Measurements from ENCODE around the gene SLC12A7. TPM values are rescaled to one million over a fixed set of nuclear protein-coding genes. Genes with fewer than 3 reads are reported as not detected.

Gene SLC12A7
- total RNA-seq, 1 experiment from 2014 or later: 30.8 TPM

DNA sequence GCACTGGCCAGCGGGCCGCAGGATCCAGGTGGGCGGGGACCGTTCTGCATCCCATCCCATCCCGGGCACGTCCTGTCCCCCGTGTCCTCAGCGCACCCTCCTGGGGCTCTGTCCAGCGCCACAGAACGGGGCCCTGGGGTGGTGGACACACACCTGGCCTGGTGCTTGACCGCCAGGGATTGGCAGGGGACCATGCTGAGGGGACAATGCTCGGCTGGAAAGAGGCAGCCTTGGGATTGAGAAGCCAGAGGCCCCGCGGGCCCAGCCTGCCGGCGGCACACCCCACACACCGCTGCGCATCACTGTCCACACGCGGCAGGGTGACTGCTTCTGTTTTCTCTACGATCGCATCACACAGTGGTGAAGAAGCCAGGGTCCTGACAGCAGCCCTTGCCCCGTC lies 33.0 kb downstream of the SLC12A7 start:
- no peak overlapping the region for H3K4me2 ChIP-seq (ENCODE audit: insufficient read depth, insufficient read length, low read length)
- no peak overlapping the region for H3T11ph ChIP-seq (ENCODE audit: low read length)
- no peak overlapping the region for H2AK5ac ChIP-seq (ENCODE audit: insufficient read length, low read length)
- H3K23me2 ChIP-seq (ENCODE audit: insufficient read length, low read depth, low read length, poor library complexity, severe bottlenecking): no peaks in the 10 kb centered on the region
- Mint-ChIP-seq H3K27ac (no peak overlapping the region), H3K4me3 (no peak overlapping the region), H3K9me3 (no peaks in the 10 kb centered on the region), H3K4me1 (no peaks in the 10 kb centered on the region), H3K27me3 (ENCODE audit: low read depth) (no peaks in the 10 kb centered on the region), H3K36me3 (ENCODE audit: insufficient read depth in 1 of 3, low read depth in 3 of 3) (peaks cover 8 to 34% (median 26%) of the 10 kb centered on the region in 3 experiments)
- H3K27ac ChIP-seq (ENCODE audit: insufficient read length, low read depth, low read length): no peak overlapping the region
- H2BK12ac ChIP-seq (ENCODE audit: insufficient read length, low read depth, low read length): no peak overlapping the region
- DNase-seq: no peak
- H3K4me1 ChIP-seq (ENCODE audit: insufficient read depth, low read length): no peaks in the 10 kb centered on the region
- WGBS (ENCODE audit: extremely low coverage, insufficient read length, low lambda C conversion rate): no CpG with 5 or more reads among the region's 23 CpGs
- no peak for TF ChIP-seq CTCF (conservative IDR thresholded peaks at IDR 0.05)
- H4K5ac ChIP-seq (ENCODE audit: insufficient read length, low read depth, low read length): no peak overlapping the region
- H4K20me1 ChIP-seq (ENCODE audit: control insufficient read depth, insufficient read depth, insufficient read length): no peaks in the 10 kb centered on the region
- no peak overlapping the region for H4K8ac ChIP-seq (replicated peaks; ENCODE audit: insufficient read length, low read depth, low read length)
- no peak overlapping the region for H3K56ac ChIP-seq (ENCODE audit: insufficient read length, low read depth, low read length)
- no peak overlapping the region; the same call in 1 of the 2 replicates for H3K14ac ChIP-seq (ENCODE audit: insufficient read depth, low read length)
- H3K9me3 ChIP-seq (ENCODE audit: control insufficient read depth, low read depth, low read length): no peaks in the 10 kb centered on the region
- no peak overlapping the region for H2BK5ac ChIP-seq (ENCODE audit: insufficient read length, low read length)
- H2BK120ac ChIP-seq (ENCODE audit: low read depth, low read length, poor library complexity, severe bottlenecking): no peak overlapping the region
- H2AFZ ChIP-seq (ENCODE audit: low read length): no peak overlapping the region
- no peak overlapping the region for H3K9ac ChIP-seq (ENCODE audit: extremely low read depth, insufficient read length, low read length)
- no peak overlapping the region for H3K18ac ChIP-seq (ENCODE audit: insufficient read length, low read depth, low read length)
- no peaks in the 10 kb centered on the region for H3K27me3 ChIP-seq (ENCODE audit: insufficient read depth, low read length)
- no peaks in the 10 kb centered on the region for H3K79me2 ChIP-seq (ENCODE audit: insufficient read depth, low read length)
- no peak overlapping the region for H4K91ac ChIP-seq (ENCODE audit: insufficient read length, low read depth, low read length)
- no peak overlapping the region for H2BK20ac ChIP-seq (ENCODE audit: low read depth, low read length, poor library complexity, severe bottlenecking)
- H3K23ac ChIP-seq (ENCODE audit: insufficient read length, low read depth, low read length): no peak overlapping the region
- H2BK15ac ChIP-seq (ENCODE audit: low read depth, low read length): no peak overlapping the region
- H3K79me1 ChIP-seq (ENCODE audit: insufficient read depth, low read depth, low read length, poor library complexity, severe bottlenecking): no peaks in the 10 kb centered on the region
- H3K4ac ChIP-seq (ENCODE audit: low read depth, low read length): no peak overlapping the region

Measured in H9 (cell line).